K562 (cell line): ENCODE measurements around the gene GLE1. TPM values are rescaled to one million over a fixed set of nuclear protein-coding genes. Genes with fewer than 3 reads are reported as not detected.

Experiments used
- ATF1 ChIP-seq, 2 experiments: fragments of 450-650 bp in 1 of 2; IDR thresholded peaks; 2 replicates each; pipeline ENCODE4 v1.6.1; 2016; ENCODE audit warnings: missing compliant biosample characterization in 1 of 2, missing genetic modification characterization in 1 of 2
- CEBPB ChIP-seq: fragments of 450-650 bp; IDR thresholded peaks from 2 replicates; pipeline ENCODE4 v1.6.1; 2016; ENCODE audit warnings: missing genetic modification characterization, missing compliant biosample characterization
- DMBX1 ChIP-seq: fragments of 250-450 bp; sonication (Bioruptor Pico); IDR thresholded peaks from 2 replicates; pipeline ENCODE4 v1.8.0; 2022; ENCODE audit warnings: inconsistent platforms, mild to moderate bottlenecking, moderate library complexity, borderline replicate concordance
- EP300 ChIP-seq: IDR thresholded peaks from 2 replicates; pipeline ENCODE4 v1.6.1; 2012; ENCODE audit warnings: low read length, improper control_type of control experiment
- GABPA ChIP-seq: fragments of 200-800 bp; sonication (Bioruptor generic); conservative IDR thresholded peaks from 2 replicates; pipeline ENCODE4 v1.6.1; 2016; ENCODE audit warnings: low read depth, missing genetic modification characterization, missing compliant biosample characterization
- MTA3 ChIP-seq: fragments of 450-650 bp; formaldehyde crosslinking; IDR thresholded peaks from 2 replicates; pipeline ENCODE4 v1.6.1; 2017; ENCODE audit warnings: mild to moderate bottlenecking, borderline replicate concordance
- MYBL2 ChIP-seq, 2 experiments: fragments of 450-650 bp in 1 of 2; sonication (generic) in 1 of 2; formaldehyde crosslinking in 1 of 2; IDR thresholded peaks; 2 replicates each; pipeline versions ENCODE4 v1.6.1 to v1.8.1; 2017 to 2022; ENCODE audit warnings: borderline replicate concordance in 1 of 2, inconsistent platforms in 1 of 2, low read depth in 1 of 2, mild to moderate bottlenecking in 1 of 2, missing genetic modification reagents in 1 of 2, moderate library complexity in 1 of 2
- NFXL1 ChIP-seq: fragments of 450-650 bp; formaldehyde crosslinking; IDR thresholded peaks from 2 replicates; pipeline ENCODE4 v1.4.0; 2021; ENCODE audit warnings: mild to moderate bottlenecking
- PHTF2 ChIP-seq: fragments of 250-450 bp; sonication (Bioruptor Pico); IDR thresholded peaks from 2 replicates; pipeline ENCODE4 v1.5.0; 2021; ENCODE audit warnings: mild to moderate bottlenecking
- SMAD1 ChIP-seq: fragments of 150-350 bp; IDR thresholded peaks from 2 replicates; pipeline ENCODE4 v1.6.1; 2014; ENCODE audit warnings: low read length, low read depth; ENCODE audit not compliant: partially characterized antibody
- SUPT5H ChIP-seq: fragments of 450-650 bp; IDR thresholded peaks from 2 replicates; pipeline ENCODE4 v1.6.1; 2016
- TBP ChIP-seq: optimal IDR thresholded peaks from 2 replicates; pipeline ENCODE3; 2011; ENCODE audit warnings: low read depth, low read length, improper control_type of control experiment
- WHSC1 ChIP-seq: IDR thresholded peaks from one replicate; pipeline ENCODE4 v1.6.1; 2012; ENCODE audit warnings: low read length, control low read depth, inconsistent platforms
- ZBTB7A ChIP-seq: IDR thresholded peaks from 2 replicates; pipeline ENCODE4 v1.6.1; 2011; ENCODE audit warnings: low read depth, mild to moderate bottlenecking, low read length, moderate library complexity, borderline replicate concordance; ENCODE audit not compliant: control insufficient read depth
- ZKSCAN3 ChIP-seq: fragments of 250-450 bp; sonication (Bioruptor Pico); IDR thresholded peaks from 2 replicates; pipeline ENCODE4 v1.4.0; 2020
- ZNF717 ChIP-seq: fragments of 250-450 bp; sonication (Bioruptor Pico); IDR thresholded peaks from 2 replicates; pipeline ENCODE4 v1.5.0; 2021
- ZSCAN29 ChIP-seq: fragments of 450-650 bp; IDR thresholded peaks from 2 replicates; pipeline ENCODE4 v1.6.1; 2017
- polyA plus RNA-seq, 8 experiments: library from polyadenylated mRNA; depleted of rRNA in 4 of 8; stranded (reverse) in 5 of 8; unstranded in 3 of 8; fragments of >200 nt; fragmentation: Nextera tagmentation in 2 of 8; fragmentation: Illumina TruSeq in 1 of 8; extraction: Ambion mirVana in 2 of 8; extraction: Trizol in 1 of 8; gene quantifications; 2 replicates each; pipeline versions ENCODE4 v1.2.1 to v1.2.3, GENCODE V29; 2011 to 2014; ENCODE audit warnings: inconsistent platforms in 1 of 8, missing spikeins in 1 of 8
- total RNA-seq, 7 experiments: library from RNA; depleted of rRNA in 6 of 7; stranded (reverse); fragments of >200 nt in 6 of 7; fragmentation: Illumina TruSeq in 2 of 7; extraction: Trizol in 2 of 7; gene quantifications; 2 replicates each; pipeline versions ENCODE4 v1.2.1 to v1.2.3, GENCODE V29; 2011 to 2021; ENCODE audit warnings: low replicate concordance in 1 of 7
- TF ChIP-seq, protein P1 (sequence below), 2 experiments: fragments of 150-350 bp in 1 of 2; IDR thresholded peaks; 2 replicates each; pipeline ENCODE4 v1.6.1; 2012 to 2016; ENCODE audit warnings: low read depth in 2 of 2, low read length in 2 of 2, mild to moderate bottlenecking in 1 of 2, moderate library complexity in 1 of 2
- TF ChIP-seq, protein P2 (sequence below): sonication (generic); formaldehyde crosslinking; IDR thresholded peaks from 2 replicates; pipeline ENCODE4 v1.8.0; 2022; ENCODE audit warnings: missing genetic modification reagents, mild to moderate bottlenecking, moderate library complexity, borderline replicate concordance
- TF ChIP-seq, protein P3 (sequence below): fragments of 250-450 bp; sonication (Bioruptor Pico); IDR thresholded peaks from 2 replicates; pipeline ENCODE4 v1.8.0; 2021; ENCODE audit warnings: mild to moderate bottlenecking, moderate library complexity
- TF ChIP-seq, protein P4 (sequence below): fragments of 250-450 bp; sonication (Bioruptor Pico); IDR thresholded peaks from 2 replicates; pipeline ENCODE4 v1.5.0; 2021; ENCODE audit warnings: mild to moderate bottlenecking, borderline replicate concordance

GLE1 gene
- total and polyA plus RNA-seq, 9 of the 15 experiments (the other 6 are each of a cell fraction or from before 2014, with no cell fraction given) = 15.9 to 44.8 (median 37.6) TPM

DNA sequence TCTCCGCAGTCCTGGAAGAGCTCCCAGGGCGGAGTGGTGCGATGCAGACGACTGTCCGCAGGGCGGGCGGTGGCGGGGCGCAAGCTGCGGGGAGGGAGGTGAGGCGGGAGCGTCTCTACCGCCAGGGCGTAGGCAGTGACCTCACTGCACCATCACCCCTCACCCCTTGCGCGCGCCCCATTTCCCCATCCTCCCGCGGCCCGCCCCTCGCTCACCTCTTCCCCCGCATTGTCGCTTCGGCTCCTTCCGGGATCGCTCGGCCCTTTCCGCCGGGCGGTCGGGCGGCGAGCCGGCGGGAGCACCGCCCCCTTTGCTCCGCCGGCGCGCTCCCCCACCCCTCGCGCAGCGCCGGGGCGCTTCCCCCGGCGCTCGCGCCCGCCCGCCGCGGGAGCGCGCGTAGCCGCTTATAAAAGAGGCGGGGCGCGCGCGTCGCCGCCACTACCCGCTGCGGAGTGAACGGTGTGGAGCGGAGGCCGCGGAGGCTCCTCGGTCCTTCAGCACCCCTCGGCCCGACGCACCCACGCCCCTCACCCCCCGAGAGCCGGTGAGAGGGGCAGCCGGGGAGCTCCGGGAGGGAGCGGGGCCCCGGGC, 47.7 kb downstream of the GLE1 start, which contains the start of gene SPTAN1 (continued):
- no peak for TF ChIP-seq ATF1 (CRISPR knock-in tag; IDR thresholded peaks at IDR 0.05)
- TF ChIP-seq ATF1 (tag; IDR thresholded peaks at IDR 0.05) = peak; percentile 68
- TF ChIP-seq ZNF717 (CRISPR knock-in tag) = no peak
- TF ChIP-seq ZSCAN29 = no peak
- no peak for TF ChIP-seq NFXL1 (CRISPR knock-in tag)
- TF ChIP-seq WHSC1 = no peak
- TF ChIP-seq ZBTB7A = peak; percentile 12; the same call in 1 of the 2 replicates
- TF ChIP-seq MYBL2 (IDR thresholded peaks at IDR 0.05; ENCODE audit: low read depth) = no peak
- no peak for TF ChIP-seq MYBL2 (CRISPR knock-in tag; IDR thresholded peaks at IDR 0.05; ENCODE audit: borderline replicate concordance)
- TF ChIP-seq, protein P1, sequence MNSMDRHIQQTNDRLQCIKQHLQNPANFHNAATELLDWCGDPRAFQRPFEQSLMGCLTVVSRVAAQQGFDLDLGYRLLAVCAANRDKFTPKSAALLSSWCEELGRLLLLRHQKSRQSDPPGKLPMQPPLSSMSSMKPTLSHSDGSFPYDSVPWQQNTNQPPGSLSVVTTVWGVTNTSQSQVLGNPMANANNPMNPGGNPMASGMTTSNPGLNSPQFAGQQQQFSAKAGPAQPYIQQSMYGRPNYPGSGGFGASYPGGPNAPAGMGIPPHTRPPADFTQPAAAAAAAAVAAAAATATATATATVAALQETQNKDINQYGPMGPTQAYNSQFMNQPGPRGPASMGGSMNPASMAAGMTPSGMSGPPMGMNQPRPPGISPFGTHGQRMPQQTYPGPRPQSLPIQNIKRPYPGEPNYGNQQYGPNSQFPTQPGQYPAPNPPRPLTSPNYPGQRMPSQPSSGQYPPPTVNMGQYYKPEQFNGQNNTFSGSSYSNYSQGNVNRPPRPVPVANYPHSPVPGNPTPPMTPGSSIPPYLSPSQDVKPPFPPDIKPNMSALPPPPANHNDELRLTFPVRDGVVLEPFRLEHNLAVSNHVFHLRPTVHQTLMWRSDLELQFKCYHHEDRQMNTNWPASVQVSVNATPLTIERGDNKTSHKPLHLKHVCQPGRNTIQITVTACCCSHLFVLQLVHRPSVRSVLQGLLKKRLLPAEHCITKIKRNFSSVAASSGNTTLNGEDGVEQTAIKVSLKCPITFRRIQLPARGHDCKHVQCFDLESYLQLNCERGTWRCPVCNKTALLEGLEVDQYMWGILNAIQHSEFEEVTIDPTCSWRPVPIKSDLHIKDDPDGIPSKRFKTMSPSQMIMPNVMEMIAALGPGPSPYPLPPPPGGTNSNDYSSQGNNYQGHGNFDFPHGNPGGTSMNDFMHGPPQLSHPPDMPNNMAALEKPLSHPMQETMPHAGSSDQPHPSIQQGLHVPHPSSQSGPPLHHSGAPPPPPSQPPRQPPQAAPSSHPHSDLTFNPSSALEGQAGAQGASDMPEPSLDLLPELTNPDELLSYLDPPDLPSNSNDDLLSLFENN (IDR thresholded peaks at IDR 0.05; ENCODE audit: low read depth in 2 of 2, low read length in 2 of 2) = no peak
- peak; percentile 81; the same call in 1 of the 2 replicates for TF ChIP-seq DMBX1 (CRISPR knock-in tag)
- TF ChIP-seq SMAD1 = no peak
- no peak for TF ChIP-seq EP300
- peak; percentile 94 for TF ChIP-seq TBP
- TF ChIP-seq MTA3 = peak; percentile 83; the same call in 1 of the 2 replicates
- TF ChIP-seq ZKSCAN3 (CRISPR knock-in tag) = no peak
- TF ChIP-seq, protein P2, sequence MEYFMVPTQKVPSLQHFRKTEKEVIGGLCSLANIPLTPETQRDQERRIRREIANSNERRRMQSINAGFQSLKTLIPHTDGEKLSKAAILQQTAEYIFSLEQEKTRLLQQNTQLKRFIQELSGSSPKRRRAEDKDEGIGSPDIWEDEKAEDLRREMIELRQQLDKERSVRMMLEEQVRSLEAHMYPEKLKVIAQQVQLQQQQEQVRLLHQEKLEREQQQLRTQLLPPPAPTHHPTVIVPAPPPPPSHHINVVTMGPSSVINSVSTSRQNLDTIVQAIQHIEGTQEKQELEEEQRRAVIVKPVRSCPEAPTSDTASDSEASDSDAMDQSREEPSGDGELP = peak; percentile 65; the same call in 1 of the 2 replicates
- TF ChIP-seq PHTF2 (CRISPR knock-in tag) = no peak
- no peak for TF ChIP-seq CEBPB (tag)
- TF ChIP-seq, protein P3, sequence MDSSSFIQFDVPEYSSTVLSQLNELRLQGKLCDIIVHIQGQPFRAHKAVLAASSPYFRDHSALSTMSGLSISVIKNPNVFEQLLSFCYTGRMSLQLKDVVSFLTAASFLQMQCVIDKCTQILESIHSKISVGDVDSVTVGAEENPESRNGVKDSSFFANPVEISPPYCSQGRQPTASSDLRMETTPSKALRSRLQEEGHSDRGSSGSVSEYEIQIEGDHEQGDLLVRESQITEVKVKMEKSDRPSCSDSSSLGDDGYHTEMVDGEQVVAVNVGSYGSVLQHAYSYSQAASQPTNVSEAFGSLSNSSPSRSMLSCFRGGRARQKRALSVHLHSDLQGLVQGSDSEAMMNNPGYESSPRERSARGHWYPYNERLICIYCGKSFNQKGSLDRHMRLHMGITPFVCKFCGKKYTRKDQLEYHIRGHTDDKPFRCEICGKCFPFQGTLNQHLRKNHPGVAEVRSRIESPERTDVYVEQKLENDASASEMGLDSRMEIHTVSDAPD (CRISPR knock-in tag) = no peak
- peak; percentile 74 for TF ChIP-seq SUPT5H
- TF ChIP-seq, protein P4, sequence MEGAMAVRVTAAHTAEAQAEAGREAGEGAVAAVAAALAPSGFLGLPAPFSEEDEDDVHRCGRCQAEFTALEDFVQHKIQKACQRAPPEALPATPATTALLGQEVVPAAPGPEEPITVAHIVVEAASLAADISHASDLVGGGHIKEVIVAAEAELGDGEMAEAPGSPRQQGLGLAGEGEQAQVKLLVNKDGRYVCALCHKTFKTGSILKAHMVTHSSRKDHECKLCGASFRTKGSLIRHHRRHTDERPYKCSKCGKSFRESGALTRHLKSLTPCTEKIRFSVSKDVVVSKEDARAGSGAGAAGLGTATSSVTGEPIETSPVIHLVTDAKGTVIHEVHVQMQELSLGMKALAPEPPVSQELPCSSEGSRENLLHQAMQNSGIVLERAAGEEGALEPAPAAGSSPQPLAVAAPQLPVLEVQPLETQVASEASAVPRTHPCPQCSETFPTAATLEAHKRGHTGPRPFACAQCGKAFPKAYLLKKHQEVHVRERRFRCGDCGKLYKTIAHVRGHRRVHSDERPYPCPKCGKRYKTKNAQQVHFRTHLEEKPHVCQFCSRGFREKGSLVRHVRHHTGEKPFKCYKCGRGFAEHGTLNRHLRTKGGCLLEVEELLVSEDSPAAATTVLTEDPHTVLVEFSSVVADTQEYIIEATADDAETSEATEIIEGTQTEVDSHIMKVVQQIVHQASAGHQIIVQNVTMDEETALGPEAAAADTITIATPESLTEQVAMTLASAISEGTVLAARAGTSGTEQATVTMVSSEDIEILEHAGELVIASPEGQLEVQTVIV = no peak
- peak; percentile 56 for TF ChIP-seq GABPA
